Stimulated activated CD4-positive, alpha-beta T cell treated with anti-CD3 and anti-CD28 coated beads, Interleukin-15, amount 100 ng/mL, for 24 hours (primary cell): ENCODE measurements around the gene CD69.

Source experiments
- DNase-seq: peaks from one replicate; pipeline ENCODE4 v3.0.0-alpha.2; 2020

CD69 gene

GRCh38 chr12:9760699-9761418 lies at the start of gene CD69:
TSS of gene CD69 (minus strand) at chr12:9760901. CDS start at chr12:9760820, 81 bp downstream.
- peak; percentile 84 for DNase-seq

GRCh38 chr12:9809866-9810265 lies 49.2 kb upstream of the CD69 start:
- no peak for DNase-seq

- no peak for DNase-seq
These were observed 48.6 kb upstream of the CD69 start for GRCh38 chr12:9809338-9809737.

GRCh38 chr12:9808504-9808903 lies 47.8 kb upstream of the CD69 start:
- DNase-seq, result no peak

GRCh38 chr12:9806714-9807113 lies 46.0 kb upstream of the CD69 start:
- DNase-seq, result no peak

GRCh38 chr12:9805883-9806282 lies 45.2 kb upstream of the CD69 start:
- no peak for DNase-seq

GRCh38 chr12:9799961-9800360 lies 39.3 kb upstream of the CD69 start:
- DNase-seq, result no peak

- peak; percentile 72 for DNase-seq
These were observed 37.3 kb upstream of the CD69 start for GRCh38 chr12:9797722-9798619.

- DNase-seq, result no peak
These were observed 36.3 kb upstream of the CD69 start for GRCh38 chr12:9796971-9797370.

GRCh38 chr12:9796346-9796745 lies 35.6 kb upstream of the CD69 start:
- no peak for DNase-seq

- no peak for DNase-seq
These were observed 35.2 kb upstream of the CD69 start for GRCh38 chr12:9795945-9796344.

- no peak for DNase-seq
These were observed 33.9 kb upstream of the CD69 start for GRCh38 chr12:9794484-9795093.

GRCh38 chr12:9793779-9794395 lies 33.2 kb upstream of the CD69 start:
- DNase-seq, result no peak

GRCh38 chr12:9792961-9793617 lies 32.4 kb upstream of the CD69 start:
- DNase-seq, result no peak

- DNase-seq, result no peak
These were observed 31.6 kb upstream of the CD69 start for GRCh38 chr12:9792185-9792900.

GRCh38 chr12:9786726-9787717 lies 26.3 kb upstream of the CD69 start:
- DNase-seq, result no peak

GRCh38 chr12:9784816-9785215 lies 24.1 kb upstream of the CD69 start:
- no peak for DNase-seq

GRCh38 chr12:9784326-9784725 lies 23.6 kb upstream of the CD69 start:
- DNase-seq, result no peak

GRCh38 chr12:9782547-9783382 lies 22.1 kb upstream of the CD69 start:
- DNase-seq, result no peak

- DNase-seq, result no peak
These were observed 20.7 kb upstream of the CD69 start for GRCh38 chr12:9781360-9781759.
